ENCODE measurements around the gene SERP1. TPM values are rescaled to one million over a fixed set of nuclear protein-coding genes. Genes with fewer than 3 reads are reported as not detected.
A peak's percentile ranks its signal among the peaks of the same experiment; 100 is the strongest.

SERP1 gene
- total RNA-seq, 1 donor from 2014 or later: 119 TPM

DNA sequence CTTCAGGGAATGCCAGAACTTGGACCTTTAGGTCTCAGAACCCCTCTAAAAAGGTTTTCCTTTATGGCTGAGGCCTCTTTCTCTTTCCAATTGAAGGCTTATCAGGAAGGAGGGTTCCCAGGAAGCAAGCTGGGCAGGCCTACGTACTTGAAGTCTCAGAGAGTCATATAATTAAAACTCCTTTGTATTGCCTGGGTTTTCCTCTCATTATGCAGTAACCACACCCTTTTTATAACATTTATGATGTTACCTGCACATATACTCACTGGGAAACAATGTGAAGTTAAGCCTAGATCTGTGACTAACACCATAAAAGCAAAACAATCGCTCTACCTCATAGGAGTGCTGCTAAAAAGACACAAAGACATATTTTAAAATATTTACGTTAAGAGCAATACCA is 27.3 kb downstream of the SERP1 start:
- DNase-seq (ENCODE audit: low read depth) (no peak), FAIRE-seq (no peak)
- Mint-ChIP-seq H3K27ac (ENCODE audit: unreplicated experiment) (peak overlapping the region; percentile 5), H3K36me3 (ENCODE audit: low read depth, unreplicated experiment) (peaks cover 5% of the 10 kb centered on the region), H3K27me3 (ENCODE audit: low read depth, unreplicated experiment) (no peaks in the 10 kb centered on the region), H3K4me3 (ENCODE audit: unreplicated experiment) (no peak overlapping the region), H3K9me3 (ENCODE audit: unreplicated experiment) (peaks cover 9% of the 10 kb centered on the region), H3K4me1 (ENCODE audit: low read depth, unreplicated experiment) (no peaks in the 10 kb centered on the region)
- Histone ChIP-seq H3K9ac (ENCODE audit: low read length) (no peak overlapping the region), H3K27ac (ENCODE audit: low read depth, low read length) (no peak overlapping the region), H2AFZ (ENCODE audit: low read depth, low read length) (no peak overlapping the region), H3K79me2 (ENCODE audit: insufficient read depth, low read length) (no peaks in the 10 kb centered on the region), H3K36me3 (ENCODE audit: insufficient read depth, low read length) (no peaks in the 10 kb centered on the region), H3K9me3 (ENCODE audit: insufficient read depth, low read depth, low read length) (no peaks in the 10 kb centered on the region), H3K27me3 (ENCODE audit: insufficient read depth, low read length) (no peaks in the 10 kb centered on the region), H3K4me3 (ENCODE audit: insufficient read depth, low read depth, low read length) (no peak overlapping the region), H3K4me1 (ENCODE audit: insufficient read depth, low read length) (no peaks in the 10 kb centered on the region), H3K4me2 (ENCODE audit: low read length) (no peak overlapping the region), H4K20me1 (ENCODE audit: insufficient read depth, low read length) (no peaks in the 10 kb centered on the region)
- no peak for TF ChIP-seq EZH2 (IDR thresholded peaks at IDR 0.05; ENCODE audit: insufficient read depth, low read length)
- TF ChIP-seq, protein P1, sequence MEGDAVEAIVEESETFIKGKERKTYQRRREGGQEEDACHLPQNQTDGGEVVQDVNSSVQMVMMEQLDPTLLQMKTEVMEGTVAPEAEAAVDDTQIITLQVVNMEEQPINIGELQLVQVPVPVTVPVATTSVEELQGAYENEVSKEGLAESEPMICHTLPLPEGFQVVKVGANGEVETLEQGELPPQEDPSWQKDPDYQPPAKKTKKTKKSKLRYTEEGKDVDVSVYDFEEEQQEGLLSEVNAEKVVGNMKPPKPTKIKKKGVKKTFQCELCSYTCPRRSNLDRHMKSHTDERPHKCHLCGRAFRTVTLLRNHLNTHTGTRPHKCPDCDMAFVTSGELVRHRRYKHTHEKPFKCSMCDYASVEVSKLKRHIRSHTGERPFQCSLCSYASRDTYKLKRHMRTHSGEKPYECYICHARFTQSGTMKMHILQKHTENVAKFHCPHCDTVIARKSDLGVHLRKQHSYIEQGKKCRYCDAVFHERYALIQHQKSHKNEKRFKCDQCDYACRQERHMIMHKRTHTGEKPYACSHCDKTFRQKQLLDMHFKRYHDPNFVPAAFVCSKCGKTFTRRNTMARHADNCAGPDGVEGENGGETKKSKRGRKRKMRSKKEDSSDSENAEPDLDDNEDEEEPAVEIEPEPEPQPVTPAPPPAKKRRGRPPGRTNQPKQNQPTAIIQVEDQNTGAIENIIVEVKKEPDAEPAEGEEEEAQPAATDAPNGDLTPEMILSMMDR (IDR thresholded peaks at IDR 0.05; ENCODE audit: insufficient read depth, low read depth, low read length): no peak

DNA sequence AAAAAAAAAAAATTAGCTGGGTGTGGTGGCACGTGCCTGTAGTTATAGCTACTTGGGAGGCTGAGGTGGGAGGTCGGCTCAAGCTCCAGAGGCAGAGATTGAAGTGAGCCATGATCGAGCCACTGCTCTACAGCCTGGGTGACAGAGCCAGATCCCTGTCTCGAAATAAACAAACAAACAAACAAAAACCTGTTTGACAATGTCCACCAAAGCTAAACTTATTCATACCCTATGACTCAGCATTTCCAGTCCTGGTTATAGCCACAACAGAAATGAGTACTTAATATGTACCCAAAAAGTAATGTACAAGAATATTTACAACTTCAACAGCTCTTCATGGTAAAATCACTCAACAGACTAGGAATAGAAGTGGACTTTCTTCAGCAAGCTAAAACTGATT is 31.1 kb downstream of the SERP1 start:
- no peak for DNase-seq (ENCODE audit: low read depth)
- H3K27me3 Mint-ChIP-seq (ENCODE audit: low read depth, unreplicated experiment): no peaks in the 10 kb centered on the region
- H3K79me2 ChIP-seq (ENCODE audit: insufficient read depth, low read length): no peaks in the 10 kb centered on the region
- H3K36me3 Mint-ChIP-seq (ENCODE audit: low read depth, unreplicated experiment): peaks cover 5% of the 10 kb centered on the region
- no peak overlapping the region for H3K4me2 ChIP-seq (ENCODE audit: low read length)
- H3K9ac ChIP-seq (ENCODE audit: low read length): no peak overlapping the region
- no peaks in the 10 kb centered on the region for H3K4me1 Mint-ChIP-seq (ENCODE audit: low read depth, unreplicated experiment)
- H3K4me3 ChIP-seq (ENCODE audit: insufficient read depth, low read depth, low read length): no peak overlapping the region
- no peak overlapping the region for H3K4me3 Mint-ChIP-seq (ENCODE audit: unreplicated experiment)
- H3K27me3 ChIP-seq (ENCODE audit: insufficient read depth, low read length): no peaks in the 10 kb centered on the region
- H2AFZ ChIP-seq (ENCODE audit: low read depth, low read length): no peak overlapping the region
- no peak overlapping the region for H3K27ac Mint-ChIP-seq (ENCODE audit: unreplicated experiment)
- no peaks in the 10 kb centered on the region for H3K4me1 ChIP-seq (ENCODE audit: insufficient read depth, low read length)
- H3K36me3 ChIP-seq (ENCODE audit: insufficient read depth, low read length): no peaks in the 10 kb centered on the region
- H3K9me3 ChIP-seq (ENCODE audit: insufficient read depth, low read depth, low read length): no peaks in the 10 kb centered on the region
- no peaks in the 10 kb centered on the region for H4K20me1 ChIP-seq (ENCODE audit: insufficient read depth, low read length)
- peaks cover 9% of the 10 kb centered on the region for H3K9me3 Mint-ChIP-seq (ENCODE audit: unreplicated experiment)
- no peak for FAIRE-seq
- H3K27ac ChIP-seq (ENCODE audit: low read depth, low read length): no peak overlapping the region
- TF ChIP-seq, protein P1 (IDR thresholded peaks at IDR 0.05; ENCODE audit: insufficient read depth, low read depth, low read length): no peak
- no peak for TF ChIP-seq EZH2 (IDR thresholded peaks at IDR 0.05; ENCODE audit: insufficient read depth, low read length)

DNA sequence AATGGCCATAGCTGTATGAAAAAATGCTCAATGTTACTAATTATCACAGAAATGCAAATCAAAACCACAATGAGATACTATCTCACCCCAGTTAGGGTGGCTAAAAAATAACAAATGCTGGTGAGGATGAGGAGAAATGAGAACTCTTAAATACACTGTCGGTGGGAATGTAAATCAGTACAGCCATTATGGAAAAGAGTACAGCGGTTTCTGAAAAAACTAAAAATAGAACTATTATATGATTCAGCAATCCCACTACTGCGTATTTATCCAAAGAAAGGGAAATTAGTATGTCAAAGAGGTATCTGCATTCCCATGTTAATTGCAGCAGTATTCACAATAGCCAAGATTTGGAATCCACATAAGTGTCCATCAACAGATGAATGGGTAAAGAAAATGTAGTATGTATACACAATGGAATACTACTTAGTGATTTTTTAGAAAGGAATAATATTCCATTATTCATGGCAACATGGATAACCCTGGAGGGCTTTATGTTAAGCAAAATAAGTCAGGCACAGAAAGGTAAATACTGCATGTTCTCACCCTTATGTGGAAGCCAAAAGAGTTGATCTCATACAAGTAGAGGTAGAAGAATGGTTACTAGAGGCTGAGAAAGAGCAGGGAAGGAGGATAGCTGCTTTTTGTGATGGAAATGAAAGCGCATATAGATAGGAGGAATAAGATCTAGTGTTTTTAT is 35.0 kb downstream of the SERP1 start:
- H3K27me3 ChIP-seq (ENCODE audit: insufficient read depth, low read length): no peaks in the 10 kb centered on the region
- H3K9ac ChIP-seq (ENCODE audit: low read length): no peak overlapping the region
- peak overlapping the region; percentile 30 for H3K4me2 ChIP-seq (ENCODE audit: low read length)
- no peaks in the 10 kb centered on the region for H4K20me1 ChIP-seq (ENCODE audit: insufficient read depth, low read length)
- peaks cover 3% of the 10 kb centered on the region for H3K9me3 Mint-ChIP-seq (ENCODE audit: unreplicated experiment)
- H3K27me3 Mint-ChIP-seq (ENCODE audit: low read depth, unreplicated experiment): no peaks in the 10 kb centered on the region
- FAIRE-seq: no peak
- H3K4me3 ChIP-seq (ENCODE audit: insufficient read depth, low read depth, low read length): no peak overlapping the region
- no peaks in the 10 kb centered on the region for H3K36me3 ChIP-seq (ENCODE audit: insufficient read depth, low read length)
- no peaks in the 10 kb centered on the region for H3K9me3 ChIP-seq (ENCODE audit: insufficient read depth, low read depth, low read length)
- no peaks in the 10 kb centered on the region for H3K79me2 ChIP-seq (ENCODE audit: insufficient read depth, low read length)
- peak; percentile 36 for DNase-seq (ENCODE audit: low read depth)
- H3K27ac Mint-ChIP-seq (ENCODE audit: unreplicated experiment): no peak overlapping the region
- H3K4me1 Mint-ChIP-seq (ENCODE audit: low read depth, unreplicated experiment): no peaks in the 10 kb centered on the region
- no peak for TF ChIP-seq EZH2 (IDR thresholded peaks at IDR 0.05; ENCODE audit: insufficient read depth, low read length)
- TF ChIP-seq, protein P1 (IDR thresholded peaks at IDR 0.05; ENCODE audit: insufficient read depth, low read depth, low read length): no peak
- H2AFZ ChIP-seq (ENCODE audit: low read depth, low read length): no peak overlapping the region
- no peaks in the 10 kb centered on the region for H3K4me1 ChIP-seq (ENCODE audit: insufficient read depth, low read length)
- H3K36me3 Mint-ChIP-seq (ENCODE audit: low read depth, unreplicated experiment): peaks cover 1% of the 10 kb centered on the region
- H3K27ac ChIP-seq (ENCODE audit: low read depth, low read length): no peak overlapping the region
- no peak overlapping the region for H3K4me3 Mint-ChIP-seq (ENCODE audit: unreplicated experiment)
